GM12878 (cell line): ENCODE data around the gene FGR. TPM values are rescaled to one million over a fixed set of nuclear protein-coding genes. Genes with fewer than 3 reads are reported as not detected.

ENCODE experiments used
- BMI1 ChIP-seq: fragments of 450-650 bp; IDR thresholded peaks from 2 replicates; pipeline ENCODE4 v1.6.1; 2016; ENCODE audit warnings: mild to moderate bottlenecking, moderate library complexity, borderline replicate concordance
- CBFB ChIP-seq: IDR thresholded peaks from 2 replicates; pipeline ENCODE4 v1.6.1; 2016; ENCODE audit warnings: antibody characterized with exemption, low read depth
- E4F1 ChIP-seq: fragments of 450-650 bp; IDR thresholded peaks from 2 replicates; pipeline ENCODE4 v1.6.1; 2018; ENCODE audit warnings: borderline replicate concordance, mild to moderate bottlenecking; ENCODE audit not compliant: partially characterized antibody
- GATAD2B ChIP-seq: fragments of 450-650 bp; conservative IDR thresholded peaks from 2 replicates; pipeline ENCODE4 v1.6.1; 2017; ENCODE audit warnings: low read depth, mild to moderate bottlenecking, moderate library complexity
- IKZF2 ChIP-seq, 2 experiments: fragments of 450-650 bp; IDR thresholded peaks; 2 replicates each; pipeline ENCODE4 v1.6.1; 2017; ENCODE audit warnings: mild to moderate bottlenecking in 2 of 2, moderate library complexity in 2 of 2
- IRF4 ChIP-seq: IDR thresholded peaks from 2 replicates; pipeline ENCODE4 v1.6.1; 2011; ENCODE audit warnings: low read depth, low read length
- MEF2B ChIP-seq: fragments of 450-650 bp; IDR thresholded peaks from 2 replicates; pipeline ENCODE4 v1.6.1; 2018; ENCODE audit warnings: mild to moderate bottlenecking, moderate library complexity; ENCODE audit not compliant: partially characterized antibody, poor library complexity, severe bottlenecking
- MYC ChIP-seq: IDR thresholded peaks from 2 replicates; pipeline ENCODE4 v1.6.1; 2011; ENCODE audit warnings: mild to moderate bottlenecking, low read length, moderate library complexity, inconsistent platforms; ENCODE audit not compliant: insufficient read depth, insufficient replicate concordance, insufficient read length, severe bottlenecking
- NFYA ChIP-seq: IDR thresholded peaks from 2 replicates; pipeline ENCODE4 v1.6.1; 2011; ENCODE audit warnings: low read depth, mild to moderate bottlenecking, low read length, improper control_type of control experiment, borderline replicate concordance
- RB1 ChIP-seq: fragments of 450-650 bp; formaldehyde crosslinking; IDR thresholded peaks from 2 replicates; pipeline ENCODE4 v1.6.1; 2017; ENCODE audit warnings: mild to moderate bottlenecking, borderline replicate concordance
- SMAD5 ChIP-seq: IDR thresholded peaks from 2 replicates; pipeline ENCODE4 v1.6.1; 2016; ENCODE audit warnings: antibody characterized with exemption, low read depth
- TCF3 ChIP-seq: IDR thresholded peaks from 2 replicates; pipeline ENCODE4 v1.6.1; 2012; ENCODE audit warnings: low read depth, mild to moderate bottlenecking, low read length, borderline replicate concordance; ENCODE audit not compliant: insufficient read depth
- USF1 ChIP-seq: IDR thresholded peaks from 2 replicates; pipeline ENCODE4 v1.6.1; 2011; ENCODE audit warnings: borderline replicate concordance, low read depth, mild to moderate bottlenecking, moderate library complexity, mixed read lengths, low read length; ENCODE audit not compliant: insufficient read depth; ENCODE audit errors: extremely low read length
- polyA plus RNA-seq, 11 experiments: library from polyadenylated mRNA; depleted of rRNA in 4 of 11; unstranded in 6 of 11; stranded (reverse) in 5 of 11; fragments of >200 nt; fragmentation: Nextera tagmentation in 4 of 11; fragmentation: Illumina TruSeq in 1 of 11; extraction: Ambion mirVana in 4 of 11; extraction: Trizol in 1 of 11; gene quantifications; 1 replicate in 1 of 11; 2 replicates in 10 of 11; pipeline versions ENCODE4 v1.2.1 to v1.2.3, GENCODE V29; 2011 to 2016; ENCODE audit warnings: inconsistent platforms in 2 of 11, missing spikeins in 2 of 11, low read depth in 1 of 11
- total RNA-seq, 4 experiments: library from RNA; depleted of rRNA in 3 of 4; stranded (reverse); fragments of >200 nt in 3 of 4; fragmentation: Illumina TruSeq in 1 of 4; extraction: Trizol in 1 of 4; gene quantifications; 2 replicates each; pipeline versions ENCODE4 v1.2.1 to v1.2.3, GENCODE V29; 2013 to 2021
- TF ChIP-seq, protein P1 (sequence below), 3 experiments: IDR thresholded peaks in 2 of 3; conservative IDR thresholded peaks in 1 of 3; 2 replicates each; pipeline ENCODE4 v1.5.1; 2011; ENCODE audit warnings: low read depth in 3 of 3, low read length in 3 of 3, mild to moderate bottlenecking in 3 of 3, control low read depth in 2 of 3, moderate library complexity in 2 of 3, inconsistent platforms in 1 of 3, mixed read lengths in 1 of 3; ENCODE audit not compliant: control insufficient read depth in 2 of 3, insufficient read depth in 1 of 3; ENCODE audit errors: extremely low read depth in 1 of 3
- TF ChIP-seq, protein P2 (sequence below): fragments of 450-650 bp; conservative IDR thresholded peaks from 2 replicates; pipeline ENCODE4 v1.6.1; 2017; ENCODE audit warnings: mild to moderate bottlenecking, moderate library complexity
- TF ChIP-seq, protein P3 (sequence below): fragments of 450-650 bp; IDR thresholded peaks from 2 replicates; pipeline ENCODE4 v1.6.1; 2016; ENCODE audit warnings: mild to moderate bottlenecking, moderate library complexity, borderline replicate concordance

FGR gene
- total and polyA plus RNA-seq, 10 of the 15 experiments (the other 5 are each of a cell fraction or from before 2014, with no cell fraction given) = 10.9 to 193 (median 74.7) TPM

DNA sequence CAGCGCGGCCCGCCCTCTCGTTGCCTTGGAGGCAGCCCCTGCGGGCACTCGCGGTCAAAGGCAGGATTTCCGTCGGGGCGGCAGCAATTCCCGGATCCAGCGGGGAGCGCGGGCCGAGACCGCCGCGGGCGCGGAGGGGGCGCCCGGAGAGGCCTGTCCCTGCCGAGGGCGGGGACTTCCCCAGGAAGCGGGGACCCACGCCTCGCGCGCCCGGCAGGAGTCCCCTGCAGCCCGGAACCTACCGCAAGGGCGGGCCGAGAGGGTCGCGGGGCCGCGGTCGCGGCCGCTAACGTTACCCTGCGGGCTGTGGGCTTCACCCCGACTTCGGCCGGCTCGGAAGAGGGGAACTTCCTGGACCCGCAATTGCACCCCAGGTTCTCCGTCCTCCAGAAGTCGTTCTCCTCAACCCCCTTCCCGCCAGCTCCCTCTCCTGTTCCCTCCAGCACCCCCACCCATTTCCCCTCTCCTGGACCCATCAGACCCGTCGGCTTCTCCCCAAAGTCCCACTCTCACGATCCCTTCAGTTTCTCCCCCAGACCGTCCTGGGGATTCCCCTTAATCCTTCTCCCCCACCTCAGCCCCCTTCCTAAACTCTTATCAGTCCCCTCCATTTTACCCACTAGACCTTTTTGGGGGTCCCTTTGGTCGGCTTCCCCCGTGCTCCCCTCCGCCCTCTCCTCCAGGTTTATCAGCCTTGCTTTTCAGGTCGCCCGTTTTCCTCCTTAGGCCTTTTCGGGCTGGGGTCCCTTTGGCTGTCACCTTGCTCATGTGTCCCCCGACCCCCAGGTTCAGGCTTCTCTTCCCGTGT is 604 bp downstream of the FGR start (continued):
- no peak for TF ChIP-seq BMI1
- TF ChIP-seq RB1 = no peak
- peak; percentile 68; the same call in 1 of the 2 replicates for TF ChIP-seq SMAD5
- no peak for TF ChIP-seq IRF4
- TF ChIP-seq E4F1 = no peak
- peak; percentile 75 to 77 for TF ChIP-seq IKZF2 (IDR thresholded peaks at IDR 0.05)
- TF ChIP-seq GATAD2B = peak; percentile 99
- 0 out of 2 replicates have a peak, but pooled peaks have one; percentile 37 for TF ChIP-seq TCF3
- no peak for TF ChIP-seq USF1
- no peak for TF ChIP-seq CBFB
- TF ChIP-seq, protein P1, sequence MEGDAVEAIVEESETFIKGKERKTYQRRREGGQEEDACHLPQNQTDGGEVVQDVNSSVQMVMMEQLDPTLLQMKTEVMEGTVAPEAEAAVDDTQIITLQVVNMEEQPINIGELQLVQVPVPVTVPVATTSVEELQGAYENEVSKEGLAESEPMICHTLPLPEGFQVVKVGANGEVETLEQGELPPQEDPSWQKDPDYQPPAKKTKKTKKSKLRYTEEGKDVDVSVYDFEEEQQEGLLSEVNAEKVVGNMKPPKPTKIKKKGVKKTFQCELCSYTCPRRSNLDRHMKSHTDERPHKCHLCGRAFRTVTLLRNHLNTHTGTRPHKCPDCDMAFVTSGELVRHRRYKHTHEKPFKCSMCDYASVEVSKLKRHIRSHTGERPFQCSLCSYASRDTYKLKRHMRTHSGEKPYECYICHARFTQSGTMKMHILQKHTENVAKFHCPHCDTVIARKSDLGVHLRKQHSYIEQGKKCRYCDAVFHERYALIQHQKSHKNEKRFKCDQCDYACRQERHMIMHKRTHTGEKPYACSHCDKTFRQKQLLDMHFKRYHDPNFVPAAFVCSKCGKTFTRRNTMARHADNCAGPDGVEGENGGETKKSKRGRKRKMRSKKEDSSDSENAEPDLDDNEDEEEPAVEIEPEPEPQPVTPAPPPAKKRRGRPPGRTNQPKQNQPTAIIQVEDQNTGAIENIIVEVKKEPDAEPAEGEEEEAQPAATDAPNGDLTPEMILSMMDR (IDR thresholded peaks at IDR 0.05 in 2 of 3, conservative IDR thresholded peaks at IDR 0.05 in 1 of 3; ENCODE audit: control insufficient read depth in 2 of 3, extremely low read depth in 1 of 3, insufficient read depth in 1 of 3, low read depth in 3 of 3, low read length in 3 of 3) = no peak
- no peak for TF ChIP-seq MYC
- TF ChIP-seq, protein P2, sequence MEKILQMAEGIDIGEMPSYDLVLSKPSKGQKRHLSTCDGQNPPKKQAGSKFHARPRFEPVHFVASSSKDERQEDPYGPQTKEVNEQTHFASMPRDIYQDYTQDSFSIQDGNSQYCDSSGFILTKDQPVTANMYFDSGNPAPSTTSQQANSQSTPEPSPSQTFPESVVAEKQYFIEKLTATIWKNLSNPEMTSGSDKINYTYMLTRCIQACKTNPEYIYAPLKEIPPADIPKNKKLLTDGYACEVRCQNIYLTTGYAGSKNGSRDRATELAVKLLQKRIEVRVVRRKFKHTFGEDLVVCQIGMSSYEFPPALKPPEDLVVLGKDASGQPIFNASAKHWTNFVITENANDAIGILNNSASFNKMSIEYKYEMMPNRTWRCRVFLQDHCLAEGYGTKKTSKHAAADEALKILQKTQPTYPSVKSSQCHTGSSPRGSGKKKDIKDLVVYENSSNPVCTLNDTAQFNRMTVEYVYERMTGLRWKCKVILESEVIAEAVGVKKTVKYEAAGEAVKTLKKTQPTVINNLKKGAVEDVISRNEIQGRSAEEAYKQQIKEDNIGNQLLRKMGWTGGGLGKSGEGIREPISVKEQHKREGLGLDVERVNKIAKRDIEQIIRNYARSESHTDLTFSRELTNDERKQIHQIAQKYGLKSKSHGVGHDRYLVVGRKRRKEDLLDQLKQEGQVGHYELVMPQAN = no peak
- peak; percentile 43 for TF ChIP-seq MEF2B
- TF ChIP-seq NFYA = no peak
- TF ChIP-seq, protein P3, sequence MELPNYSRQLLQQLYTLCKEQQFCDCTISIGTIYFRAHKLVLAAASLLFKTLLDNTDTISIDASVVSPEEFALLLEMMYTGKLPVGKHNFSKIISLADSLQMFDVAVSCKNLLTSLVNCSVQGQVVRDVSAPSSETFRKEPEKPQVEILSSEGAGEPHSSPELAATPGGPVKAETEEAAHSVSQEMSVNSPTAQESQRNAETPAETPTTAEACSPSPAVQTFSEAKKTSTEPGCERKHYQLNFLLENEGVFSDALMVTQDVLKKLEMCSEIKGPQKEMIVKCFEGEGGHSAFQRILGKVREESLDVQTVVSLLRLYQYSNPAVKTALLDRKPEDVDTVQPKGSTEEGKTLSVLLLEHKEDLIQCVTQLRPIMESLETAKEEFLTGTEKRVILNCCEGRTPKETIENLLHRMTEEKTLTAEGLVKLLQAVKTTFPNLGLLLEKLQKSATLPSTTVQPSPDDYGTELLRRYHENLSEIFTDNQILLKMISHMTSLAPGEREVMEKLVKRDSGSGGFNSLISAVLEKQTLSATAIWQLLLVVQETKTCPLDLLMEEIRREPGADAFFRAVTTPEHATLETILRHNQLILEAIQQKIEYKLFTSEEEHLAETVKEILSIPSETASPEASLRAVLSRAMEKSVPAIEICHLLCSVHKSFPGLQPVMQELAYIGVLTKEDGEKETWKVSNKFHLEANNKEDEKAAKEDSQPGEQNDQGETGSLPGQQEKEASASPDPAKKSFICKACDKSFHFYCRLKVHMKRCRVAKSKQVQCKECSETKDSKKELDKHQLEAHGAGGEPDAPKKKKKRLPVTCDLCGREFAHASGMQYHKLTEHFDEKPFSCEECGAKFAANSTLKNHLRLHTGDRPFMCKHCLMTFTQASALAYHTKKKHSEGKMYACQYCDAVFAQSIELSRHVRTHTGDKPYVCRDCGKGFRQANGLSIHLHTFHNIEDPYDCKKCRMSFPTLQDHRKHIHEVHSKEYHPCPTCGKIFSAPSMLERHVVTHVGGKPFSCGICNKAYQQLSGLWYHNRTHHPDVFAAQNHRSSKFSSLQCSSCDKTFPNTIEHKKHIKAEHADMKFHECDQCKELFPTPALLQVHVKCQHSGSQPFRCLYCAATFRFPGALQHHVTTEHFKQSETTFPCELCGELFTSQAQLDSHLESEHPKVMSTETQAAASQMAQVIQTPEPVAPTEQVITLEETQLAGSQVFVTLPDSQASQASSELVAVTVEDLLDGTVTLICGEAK = no peak; the same call in 1 of the 2 replicates
